Adrenal gland (tissue), 5 donors: ENCODE measurements around the gene SFI1.

Experiments
- CTCF ChIP-seq, 6 experiments: fragments of 450-650 bp in 4 of 6; fragments of 200-600 bp in 2 of 6; sonication (generic) in 1 of 6; IDR thresholded peaks; 1 replicate in 5 of 6; 2 replicates in 1 of 6; pipeline versions ENCODE4 v1.5.1 to v1.8.0; 2016 to 2021; ENCODE audit warnings: antibody characterized with exemption in 6 of 6, mild to moderate bottlenecking in 2 of 6, moderate library complexity in 1 of 6
- POLR2A ChIP-seq, 2 donors: fragments of 450-650 bp; IDR thresholded peaks; one replicate each; pipeline ENCODE4 v1.6.1; 2017; ENCODE audit warnings: antibody characterized with exemption in 2 of 2, mild to moderate bottlenecking in 2 of 2, moderate library complexity in 1 of 2
- donor health status: DM: no; HTN: no; CAD: no.

GRCh38 chr22:31620756-31621480, 124.6 kb downstream of the SFI1 start:
- TF ChIP-seq CTCF (IDR thresholded peaks at IDR 0.05) (no peak), POLR2A (IDR thresholded peaks at IDR 0.05) (no peak)
